Body of pancreas (tissue), 4 donors: ENCODE results near the gene DTNA.

Source experiments
- POLR2A ChIP-seq, 3 donors: fragments of 450-650 bp; IDR thresholded peaks; one replicate each; pipeline ENCODE4 v1.6.1; 2016; ENCODE audit warnings: antibody characterized with exemption in 3 of 3, mild to moderate bottlenecking in 2 of 3
- TF ChIP-seq, protein P1 (sequence below), 7 experiments: fragments of 450-650 bp in 4 of 7; fragments of 200-600 bp in 3 of 7; sonication (generic) in 3 of 7; IDR thresholded peaks; one replicate each; pipeline ENCODE4 v1.5.1; 2016 to 2019; ENCODE audit warnings: antibody characterized with exemption in 7 of 7

DNA sequence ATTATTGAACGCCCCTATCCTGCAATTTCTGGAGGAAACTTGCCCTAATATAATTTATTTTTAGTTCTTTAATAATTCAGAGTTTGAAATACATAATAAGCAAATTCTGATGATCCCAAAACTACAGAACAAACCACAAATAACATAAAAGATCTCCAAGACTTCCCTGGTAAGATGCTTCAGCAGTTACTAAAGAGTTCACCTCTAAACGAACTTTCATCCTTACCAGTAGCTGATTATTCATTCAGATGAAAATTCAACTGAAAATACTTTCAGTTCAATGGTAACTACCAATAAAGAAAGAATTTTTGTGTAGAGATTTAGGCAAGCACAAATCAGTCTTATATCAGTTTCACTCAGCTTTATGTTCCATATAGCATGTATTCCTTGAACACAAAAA, 201.0 kb downstream of the DTNA start:
- TF ChIP-seq, protein P1, sequence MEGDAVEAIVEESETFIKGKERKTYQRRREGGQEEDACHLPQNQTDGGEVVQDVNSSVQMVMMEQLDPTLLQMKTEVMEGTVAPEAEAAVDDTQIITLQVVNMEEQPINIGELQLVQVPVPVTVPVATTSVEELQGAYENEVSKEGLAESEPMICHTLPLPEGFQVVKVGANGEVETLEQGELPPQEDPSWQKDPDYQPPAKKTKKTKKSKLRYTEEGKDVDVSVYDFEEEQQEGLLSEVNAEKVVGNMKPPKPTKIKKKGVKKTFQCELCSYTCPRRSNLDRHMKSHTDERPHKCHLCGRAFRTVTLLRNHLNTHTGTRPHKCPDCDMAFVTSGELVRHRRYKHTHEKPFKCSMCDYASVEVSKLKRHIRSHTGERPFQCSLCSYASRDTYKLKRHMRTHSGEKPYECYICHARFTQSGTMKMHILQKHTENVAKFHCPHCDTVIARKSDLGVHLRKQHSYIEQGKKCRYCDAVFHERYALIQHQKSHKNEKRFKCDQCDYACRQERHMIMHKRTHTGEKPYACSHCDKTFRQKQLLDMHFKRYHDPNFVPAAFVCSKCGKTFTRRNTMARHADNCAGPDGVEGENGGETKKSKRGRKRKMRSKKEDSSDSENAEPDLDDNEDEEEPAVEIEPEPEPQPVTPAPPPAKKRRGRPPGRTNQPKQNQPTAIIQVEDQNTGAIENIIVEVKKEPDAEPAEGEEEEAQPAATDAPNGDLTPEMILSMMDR (IDR thresholded peaks at IDR 0.05) = no peak
- TF ChIP-seq POLR2A (IDR thresholded peaks at IDR 0.05) = no peak
